ENCODE results near the gene OTUB2.

Gene OTUB2

GRCh38 chr14:94041551-94042346, 15.6 kb downstream of the OTUB2 start:
- DNase-seq (ENCODE audit: low spot score) = no peak

- DNase-seq (ENCODE audit: low spot score) = no peak
Observed at GRCh38 chr14:94042433-94043091, 16.4 kb downstream of the OTUB2 start.

GRCh38 chr14:94043111-94043755, 17.1 kb downstream of the OTUB2 start:
- DNase-seq (ENCODE audit: low spot score) = no peak

- no peak for DNase-seq (ENCODE audit: low spot score)
Observed at GRCh38 chr14:94043756-94044475, 17.8 kb downstream of the OTUB2 start.

GRCh38 chr14:94044476-94045091, 18.4 kb downstream of the OTUB2 start:
- DNase-seq (ENCODE audit: low spot score) = no peak

- no peak for DNase-seq (ENCODE audit: low spot score)
Observed at GRCh38 chr14:94045101-94045500, 19.0 kb downstream of the OTUB2 start.

- no peak for DNase-seq (ENCODE audit: low spot score)
Observed at GRCh38 chr14:94045563-94046345, 19.6 kb downstream of the OTUB2 start.

- DNase-seq (ENCODE audit: low spot score) = no peak
Observed at GRCh38 chr14:94046696-94047250, 20.6 kb downstream of the OTUB2 start.

- no peak for DNase-seq (ENCODE audit: low spot score)
Observed at GRCh38 chr14:94047581-94047980, 21.4 kb downstream of the OTUB2 start.

- no peak for DNase-seq (ENCODE audit: low spot score)
Observed at GRCh38 chr14:94048691-94049624, 22.8 kb downstream of the OTUB2 start.

- no peak for DNase-seq (ENCODE audit: low spot score)
Observed at GRCh38 chr14:94049625-94050023, 23.5 kb downstream of the OTUB2 start.

GRCh38 chr14:94050231-94050880, 24.2 kb downstream of the OTUB2 start:
- no peak for DNase-seq (ENCODE audit: low spot score)

- peak; percentile 64 for DNase-seq (ENCODE audit: low spot score)
Observed at GRCh38 chr14:94051115-94051514, 25.0 kb downstream of the OTUB2 start.

- DNase-seq (ENCODE audit: low spot score) = no peak
Observed at GRCh38 chr14:94051779-94052178, 25.6 kb downstream of the OTUB2 start.

- DNase-seq (ENCODE audit: low spot score) = no peak
Observed at GRCh38 chr14:94052199-94052598, 26.1 kb downstream of the OTUB2 start.

DNA sequence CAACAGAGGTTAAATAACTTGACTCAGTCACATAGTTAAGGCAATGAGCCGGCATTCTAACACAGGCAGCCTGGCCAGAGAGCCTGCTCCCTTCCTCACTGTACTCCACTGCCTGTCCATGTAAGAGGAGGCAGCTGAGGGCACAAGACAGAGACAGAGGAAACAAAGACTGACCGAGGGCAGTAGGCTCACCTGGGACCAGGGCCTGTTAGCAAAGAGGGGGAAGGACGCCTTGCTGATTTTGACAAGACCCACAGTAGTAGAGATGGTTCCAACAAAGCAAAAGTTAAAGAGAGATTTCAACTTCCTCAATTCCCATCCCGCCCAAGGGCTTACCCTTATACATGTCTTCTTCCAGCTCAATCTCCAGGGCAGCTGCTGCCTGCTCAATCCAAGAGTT, 26.5 kb downstream of the OTUB2 start:
- DNase-seq (ENCODE audit: low spot score) = no peak

DNA sequence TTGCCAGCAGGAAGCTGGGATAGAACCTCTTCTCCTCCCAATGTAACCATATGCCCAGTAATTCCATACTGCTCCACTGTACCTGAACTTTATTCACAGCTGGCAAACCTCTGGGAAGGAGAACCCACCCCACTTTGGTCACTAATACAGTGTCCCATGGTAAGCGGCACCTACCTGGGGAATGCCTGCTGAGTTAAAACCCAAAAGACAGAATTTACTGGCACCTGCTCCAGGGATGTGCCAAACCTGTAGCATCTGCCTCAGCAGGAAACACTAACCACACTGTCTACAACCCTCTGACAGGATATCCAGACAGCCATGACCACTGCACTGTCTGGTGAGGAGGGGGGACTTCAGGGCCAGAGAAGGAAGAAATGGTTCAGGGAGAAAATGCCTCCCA, 28.3 kb downstream of the OTUB2 start:
- no peak for DNase-seq (ENCODE audit: low spot score)

- no peak for DNase-seq (ENCODE audit: low spot score)
Observed at GRCh38 chr14:94054936-94055335, 28.8 kb downstream of the OTUB2 start.
